Astrocyte (in vitro differentiated cells and primary cell): ENCODE results near the gene FAM135A. TPM values are rescaled to one million over a fixed set of nuclear protein-coding genes. Genes with fewer than 3 reads are reported as not detected.
"Not testable (repeated sequence)": the region's sequence is repeated elsewhere in the genome, so short reads cannot be mapped to it uniquely, and the experiment has no call there.

Source experiments
- DNase-seq: peaks from one replicate; pipeline ENCODE4 v3.0.0-alpha.2; 2010; ENCODE audit warnings: low read depth
- FAIRE-seq: peaks from 2 replicates; lab custom pipeline; 2011; peaks lifted over from hg19 to GRCh38; lab: Jason Lieb, UNC
- H2AFZ ChIP-seq: 2 replicates; pipeline ENCODE4 v1.6.0; 2012; ENCODE audit warnings: low read depth, low read length, inconsistent platforms
- H3K27ac ChIP-seq: 2 replicates; pipeline ENCODE4 v1.5.1; 2011; ENCODE audit warnings: low read depth, low read length, inconsistent platforms
- H3K27me3 ChIP-seq: 2 replicates; pipeline ENCODE4 v1.6.0; 2011; ENCODE audit warnings: low read length, inconsistent platforms; ENCODE audit not compliant: insufficient read depth
- H3K36me3 ChIP-seq: 2 replicates; pipeline ENCODE4 v1.5.1; 2011; ENCODE audit warnings: low read length, inconsistent platforms; ENCODE audit not compliant: insufficient read depth
- H3K4me1 ChIP-seq: 2 replicates; pipeline ENCODE4 v1.5.1; 2011; ENCODE audit warnings: low read length, inconsistent platforms; ENCODE audit not compliant: insufficient read depth
- H3K4me2 ChIP-seq: 2 replicates; pipeline ENCODE4 v1.6.0; 2012; ENCODE audit warnings: low read length, inconsistent platforms
- H3K4me3 ChIP-seq: 2 replicates; pipeline ENCODE4 v1.5.1; 2011; ENCODE audit warnings: low read depth, mild to moderate bottlenecking, low read length, inconsistent platforms; ENCODE audit not compliant: insufficient read depth
- H3K79me2 ChIP-seq: 2 replicates; pipeline ENCODE4 v1.6.0; 2012; ENCODE audit warnings: mild to moderate bottlenecking, low read length, inconsistent platforms; ENCODE audit not compliant: insufficient read depth
- H3K9ac ChIP-seq: 2 replicates; pipeline ENCODE4 v1.6.0; 2012; ENCODE audit warnings: mild to moderate bottlenecking, low read length, inconsistent platforms
- H3K9me3 ChIP-seq: 2 replicates; pipeline ENCODE4 v1.5.1; 2012; ENCODE audit warnings: low read depth, mild to moderate bottlenecking, low read length, inconsistent platforms; ENCODE audit not compliant: insufficient read depth
- H4K20me1 ChIP-seq: 2 replicates; pipeline ENCODE4 v1.6.0; 2012; ENCODE audit warnings: low read length, inconsistent platforms; ENCODE audit not compliant: insufficient read depth
- H3K27ac Mint-ChIP-seq: one replicate; pipeline ENCODE4 v1.8.0; 2021; ENCODE audit warnings: mild to moderate bottlenecking, mixed read lengths; ENCODE audit not compliant: unreplicated experiment
- H3K27me3 Mint-ChIP-seq: one replicate; pipeline ENCODE4 v1.8.0; 2021; ENCODE audit warnings: low read depth, mixed read lengths; ENCODE audit not compliant: unreplicated experiment
- H3K36me3 Mint-ChIP-seq: one replicate; pipeline ENCODE4 v1.8.0; 2021; ENCODE audit warnings: low read depth, mixed read lengths; ENCODE audit not compliant: unreplicated experiment
- H3K4me1 Mint-ChIP-seq: one replicate; pipeline ENCODE4 v1.8.0; 2021; ENCODE audit warnings: low read depth, mixed read lengths; ENCODE audit not compliant: unreplicated experiment
- H3K4me3 Mint-ChIP-seq: one replicate; pipeline ENCODE4 v1.8.0; 2021; ENCODE audit warnings: mild to moderate bottlenecking, moderate library complexity, mixed read lengths; ENCODE audit not compliant: unreplicated experiment
- H3K9me3 Mint-ChIP-seq: one replicate; pipeline ENCODE4 v1.8.0; 2021; ENCODE audit warnings: mild to moderate bottlenecking, mixed read lengths; ENCODE audit not compliant: unreplicated experiment
- EZH2 ChIP-seq: IDR thresholded peaks from 2 replicates; pipeline ENCODE4 v1.6.1; 2012; ENCODE audit warnings: mild to moderate bottlenecking, low read length, inconsistent platforms; ENCODE audit not compliant: insufficient read depth
- total RNA-seq: library from RNA; stranded (reverse); gene quantifications from 2 replicates; pipeline ENCODE4 v1.2.1, GENCODE V29; 2021
- TF ChIP-seq, protein P1 (sequence below): IDR thresholded peaks from 2 replicates; pipeline ENCODE4 v1.5.1; 2011; ENCODE audit warnings: low read depth, mild to moderate bottlenecking, inconsistent platforms, low read length, moderate library complexity; ENCODE audit not compliant: insufficient read depth

Gene FAM135A
- total RNA-seq, 1 donor from 2014 or later, result 10.0 TPM

DNA sequence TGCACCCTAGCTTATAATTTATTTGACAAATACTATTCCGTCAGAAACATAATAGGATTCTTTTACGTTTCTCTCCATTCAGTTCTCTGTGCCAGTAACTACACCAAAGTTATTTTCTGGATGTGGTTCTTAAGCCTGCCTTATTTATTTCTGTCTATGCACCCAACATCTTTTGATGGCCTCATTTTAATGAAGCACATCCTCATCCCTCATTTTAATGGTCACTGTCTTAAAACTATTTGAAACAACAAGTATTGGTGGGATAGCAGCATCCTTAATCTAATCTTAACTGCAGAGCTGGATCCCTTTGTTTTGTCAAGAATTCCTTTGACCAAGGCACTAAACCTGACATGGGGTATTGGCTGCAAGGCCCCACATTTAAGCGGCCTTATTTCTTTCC is 11.0 kb downstream of the FAM135A start:
- H3K36me3 ChIP-seq, result no peaks in the 10 kb centered on the region
- H3K4me1 Mint-ChIP-seq, result no peaks in the 10 kb centered on the region
- FAIRE-seq, result no peak
- H4K20me1 ChIP-seq, result peaks cover 4% of the 10 kb centered on the region
- no peak overlapping the region for H3K27ac Mint-ChIP-seq
- H3K9ac ChIP-seq, result no peak overlapping the region
- no peak for DNase-seq
- TF ChIP-seq, protein P1, sequence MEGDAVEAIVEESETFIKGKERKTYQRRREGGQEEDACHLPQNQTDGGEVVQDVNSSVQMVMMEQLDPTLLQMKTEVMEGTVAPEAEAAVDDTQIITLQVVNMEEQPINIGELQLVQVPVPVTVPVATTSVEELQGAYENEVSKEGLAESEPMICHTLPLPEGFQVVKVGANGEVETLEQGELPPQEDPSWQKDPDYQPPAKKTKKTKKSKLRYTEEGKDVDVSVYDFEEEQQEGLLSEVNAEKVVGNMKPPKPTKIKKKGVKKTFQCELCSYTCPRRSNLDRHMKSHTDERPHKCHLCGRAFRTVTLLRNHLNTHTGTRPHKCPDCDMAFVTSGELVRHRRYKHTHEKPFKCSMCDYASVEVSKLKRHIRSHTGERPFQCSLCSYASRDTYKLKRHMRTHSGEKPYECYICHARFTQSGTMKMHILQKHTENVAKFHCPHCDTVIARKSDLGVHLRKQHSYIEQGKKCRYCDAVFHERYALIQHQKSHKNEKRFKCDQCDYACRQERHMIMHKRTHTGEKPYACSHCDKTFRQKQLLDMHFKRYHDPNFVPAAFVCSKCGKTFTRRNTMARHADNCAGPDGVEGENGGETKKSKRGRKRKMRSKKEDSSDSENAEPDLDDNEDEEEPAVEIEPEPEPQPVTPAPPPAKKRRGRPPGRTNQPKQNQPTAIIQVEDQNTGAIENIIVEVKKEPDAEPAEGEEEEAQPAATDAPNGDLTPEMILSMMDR, result no peak
- TF ChIP-seq EZH2, result no peak
- no peaks in the 10 kb centered on the region for H3K4me1 ChIP-seq
- H3K9me3 ChIP-seq, result no peaks in the 10 kb centered on the region
- H3K9me3 Mint-ChIP-seq, result peaks cover 2% of the 10 kb centered on the region
- no peak overlapping the region for H3K4me3 ChIP-seq
- no peaks in the 10 kb centered on the region for H3K79me2 ChIP-seq
- no peak overlapping the region for H3K4me3 Mint-ChIP-seq
- H2AFZ ChIP-seq, result no peak overlapping the region
- no peak overlapping the region for H3K27ac ChIP-seq
- no peak overlapping the region for H3K4me2 ChIP-seq
- H3K27me3 Mint-ChIP-seq, result no peaks in the 10 kb centered on the region
- H3K36me3 Mint-ChIP-seq, result peaks cover 3% of the 10 kb centered on the region
- no peaks in the 10 kb centered on the region for H3K27me3 ChIP-seq

DNA sequence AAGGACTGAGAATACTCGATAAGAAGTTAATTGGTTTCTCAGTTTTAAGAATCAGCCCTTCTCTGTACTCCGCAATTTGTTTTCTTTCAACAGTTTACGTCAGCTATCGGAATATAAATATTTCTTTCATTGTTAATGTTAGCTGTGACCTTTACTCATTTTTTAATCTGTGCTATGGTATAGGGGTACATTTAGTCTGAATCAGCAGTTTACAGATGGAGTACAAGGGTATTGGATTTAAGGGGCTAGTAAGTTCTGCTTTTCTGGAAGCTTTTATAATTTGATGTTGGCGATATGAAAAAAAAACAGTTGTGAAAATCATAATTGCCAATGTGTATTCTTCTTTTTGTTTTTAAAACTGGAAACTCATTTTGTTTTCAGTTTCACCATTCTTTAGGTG is 23.0 kb downstream of the FAM135A start:
- Mint-ChIP-seq H3K36me3 (no peaks in the 10 kb centered on the region), H3K4me1 (no peaks in the 10 kb centered on the region), H3K4me3 (no peak overlapping the region), H3K27me3 (no peaks in the 10 kb centered on the region), H3K9me3 (no peaks in the 10 kb centered on the region), H3K27ac (no peak overlapping the region)
- no peak overlapping the region for H2AFZ ChIP-seq
- no peak overlapping the region for H3K9ac ChIP-seq
- H3K4me1 ChIP-seq, result no peaks in the 10 kb centered on the region
- peaks cover under 1% of the 10 kb centered on the region for H3K36me3 ChIP-seq
- FAIRE-seq, result no peak
- H3K4me2 ChIP-seq, result no peak overlapping the region
- no peaks in the 10 kb centered on the region for H4K20me1 ChIP-seq
- no peak for DNase-seq
- TF ChIP-seq EZH2, result no peak
- no peak overlapping the region for H3K4me3 ChIP-seq
- H3K79me2 ChIP-seq, result no peaks in the 10 kb centered on the region
- no peaks in the 10 kb centered on the region for H3K9me3 ChIP-seq
- H3K27ac ChIP-seq, result no peak overlapping the region
- H3K27me3 ChIP-seq, result no peaks in the 10 kb centered on the region

DNA sequence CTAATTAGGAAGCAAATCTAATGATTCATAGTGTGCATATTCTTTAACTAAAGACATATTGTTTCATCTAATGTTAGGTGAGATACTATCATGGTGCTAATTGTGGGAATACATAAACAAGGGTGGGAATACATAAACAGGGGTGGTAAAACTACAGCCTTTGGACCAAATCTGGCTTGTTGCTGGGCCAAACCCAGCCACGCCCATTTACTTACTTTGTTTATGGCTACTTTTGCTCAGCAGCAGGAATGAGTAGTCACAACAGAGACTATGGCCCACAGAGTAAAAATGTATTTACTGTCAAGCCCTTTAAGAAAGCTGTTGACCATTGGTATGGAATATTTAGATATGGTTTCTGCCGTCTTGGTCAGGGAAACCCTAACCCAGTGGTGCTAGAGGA is 31.7 kb downstream of the FAM135A start:
- peaks cover 7% of the 10 kb centered on the region for H3K36me3 Mint-ChIP-seq
- Histone ChIP-seq H3K27me3 (no peaks in the 10 kb centered on the region), H3K4me3 (no peak overlapping the region), H3K9me3 (no peaks in the 10 kb centered on the region), H3K79me2 (no peaks in the 10 kb centered on the region), H4K20me1 (no peaks in the 10 kb centered on the region), H3K9ac (no peak overlapping the region), H3K4me2 (no peak overlapping the region), H3K4me1 (no peaks in the 10 kb centered on the region), H3K36me3 (no peaks in the 10 kb centered on the region), H2AFZ (no peak overlapping the region), H3K27ac (no peak overlapping the region)
- no peaks in the 10 kb centered on the region for H3K27me3 Mint-ChIP-seq
- no peak for FAIRE-seq
- TF ChIP-seq EZH2, result no peak
- TF ChIP-seq, protein P1, result no peak
- no peak for DNase-seq
- H3K9me3 Mint-ChIP-seq, result no peaks in the 10 kb centered on the region
- no peak overlapping the region for H3K27ac Mint-ChIP-seq
- H3K4me1 Mint-ChIP-seq, result no peaks in the 10 kb centered on the region
- H3K4me3 Mint-ChIP-seq, result no peak overlapping the region

DNA sequence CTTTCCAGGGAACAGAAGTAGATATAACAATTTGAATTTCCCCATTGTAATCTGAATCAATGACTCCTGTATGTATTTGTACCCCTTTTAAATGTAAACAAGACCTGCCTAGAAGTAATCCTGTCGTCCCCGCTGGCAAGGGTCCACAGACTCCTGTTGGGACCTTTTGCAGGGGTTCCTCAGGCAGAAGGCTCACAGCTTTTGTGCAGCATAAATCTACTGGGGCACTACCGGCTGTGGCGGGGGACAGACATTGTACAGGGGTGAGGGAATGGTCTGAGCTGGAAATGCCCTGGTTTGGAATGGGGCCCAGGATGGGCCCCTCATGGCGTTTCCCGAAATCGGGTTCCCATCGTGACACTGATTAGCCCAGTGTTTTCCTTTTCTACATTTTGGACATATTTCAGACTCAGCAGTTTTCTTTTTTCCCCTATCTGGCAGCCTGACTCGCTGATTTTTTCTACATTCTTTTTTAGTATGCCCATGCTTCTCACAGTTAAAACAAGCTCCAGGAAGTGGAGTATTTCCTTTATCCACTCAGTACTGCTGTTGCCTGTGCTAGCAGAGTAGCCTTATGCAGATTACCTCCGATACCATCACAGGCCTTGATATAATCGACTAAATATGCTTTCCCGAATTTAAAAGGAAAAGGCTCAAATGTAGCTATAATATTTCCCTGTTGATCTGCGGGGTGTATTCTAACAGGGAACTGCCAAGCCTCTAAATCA is 34.2 kb downstream of the FAM135A start:
- H3K9me3 Mint-ChIP-seq, DNase-seq, H3K27ac ChIP-seq, H3K9me3 ChIP-seq, H3K27me3 ChIP-seq, H3K9ac ChIP-seq, H3K4me3 ChIP-seq, H3K79me2 ChIP-seq, H3K27ac Mint-ChIP-seq, FAIRE-seq, H4K20me1 ChIP-seq, H3K36me3 ChIP-seq, H3K4me3 Mint-ChIP-seq, H3K4me1 Mint-ChIP-seq, H3K36me3 Mint-ChIP-seq, H3K27me3 Mint-ChIP-seq, H3K4me1 ChIP-seq, H3K4me2 ChIP-seq, H2AFZ ChIP-seq: not testable (repeated sequence)

DNA sequence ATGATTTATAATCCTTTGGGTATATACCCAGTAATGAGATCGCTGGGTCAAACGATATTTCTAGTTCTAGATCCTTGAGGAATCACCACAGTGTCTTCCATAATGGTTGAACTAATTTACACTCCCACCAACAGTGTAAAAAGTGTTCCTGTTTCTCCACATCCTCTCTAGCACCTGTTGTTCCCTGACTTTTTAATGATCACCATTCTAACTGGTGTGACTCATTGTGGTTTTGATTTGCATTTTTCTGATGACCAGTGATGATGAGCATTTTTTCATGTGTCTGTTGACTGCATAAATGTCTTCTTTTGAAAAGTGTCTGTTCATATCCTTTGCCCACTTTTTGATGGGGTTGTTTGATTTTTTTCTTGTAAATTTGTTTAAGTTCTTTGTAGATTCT is 40.6 kb downstream of the FAM135A start:
- not testable (repeated sequence) for H3K9ac ChIP-seq, H3K79me2 ChIP-seq, H2AFZ ChIP-seq, H3K4me3 Mint-ChIP-seq, H3K27ac ChIP-seq, FAIRE-seq, H3K27me3 Mint-ChIP-seq, H4K20me1 ChIP-seq, H3K27me3 ChIP-seq, H3K4me1 ChIP-seq, H3K4me2 ChIP-seq, H3K4me3 ChIP-seq, H3K36me3 ChIP-seq, H3K27ac Mint-ChIP-seq, H3K9me3 ChIP-seq, H3K36me3 Mint-ChIP-seq, DNase-seq, H3K4me1 Mint-ChIP-seq
- peaks cover 10% of the 10 kb centered on the region for H3K9me3 Mint-ChIP-seq
